Measurements from ENCODE around the gene KCNG4. TPM values are rescaled to one million over a fixed set of nuclear protein-coding genes. Genes with fewer than 3 reads are reported as not detected.

Gene KCNG4
- polyA plus RNA-seq, 1 donor from 2014 or later, result not detected

DNA sequence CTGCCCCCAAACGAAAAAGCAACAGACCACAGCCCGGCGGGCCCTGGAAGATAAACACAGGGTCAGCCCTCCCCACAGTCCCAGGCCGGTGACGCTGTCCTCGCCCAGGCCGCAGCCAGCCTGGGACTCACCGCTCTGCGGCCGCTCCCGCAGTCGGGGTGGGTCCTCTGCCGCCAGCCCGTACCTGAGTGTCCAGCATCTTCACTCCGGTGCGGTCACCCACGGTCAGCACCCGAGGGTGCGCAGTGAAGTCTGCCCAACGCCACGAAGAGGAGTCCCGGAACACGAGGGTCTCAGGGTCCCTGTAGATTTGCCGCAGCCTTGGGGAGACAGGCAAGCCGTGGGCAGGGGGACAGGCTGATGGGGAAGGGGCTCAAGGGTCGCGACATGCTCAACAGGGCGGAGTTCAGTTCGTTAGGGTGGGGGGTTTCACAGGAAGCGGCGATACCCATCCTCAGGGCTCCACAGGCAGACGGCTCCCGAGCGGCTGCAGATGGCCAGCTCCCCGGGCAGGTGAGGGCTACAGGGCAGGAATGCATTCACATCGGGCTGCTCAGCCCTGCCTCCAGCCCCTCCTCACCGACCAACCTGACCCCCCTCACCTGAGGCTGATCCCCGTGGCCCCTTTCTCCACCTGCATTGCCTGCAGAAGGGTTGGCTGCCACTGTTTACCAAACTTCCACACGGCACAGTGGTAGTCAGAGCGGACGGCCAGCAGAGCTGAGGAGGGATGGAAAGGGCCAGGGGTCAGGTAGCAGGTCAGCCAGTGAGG lies 58.5 kb downstream of the KCNG4 start:
- H3K9me3 Mint-ChIP-seq, result no peaks in the 10 kb centered on the region
- H3K4me1 Mint-ChIP-seq, result peaks cover 0 to 11% (median 9%) of the 10 kb centered on the region in 3 donors
- H3K27me3 Mint-ChIP-seq, result no peaks in the 10 kb centered on the region
- H3K4me3 Mint-ChIP-seq, result no peak overlapping the region
- no peak overlapping the region for H3K27ac Mint-ChIP-seq
- H3K36me3 Mint-ChIP-seq, result peaks cover 3% of the 10 kb centered on the region

GRCh38 chr16:84180519-84181140 lies 59.2 kb downstream of the KCNG4 start:
- H3K9me3 Mint-ChIP-seq, result no peaks in the 10 kb centered on the region
- no peak overlapping the region for H3K27ac Mint-ChIP-seq
- H3K27me3 Mint-ChIP-seq, result no peaks in the 10 kb centered on the region
- peaks cover 3% of the 10 kb centered on the region for H3K36me3 Mint-ChIP-seq
- no peak overlapping the region for H3K4me3 Mint-ChIP-seq
- peaks cover 0 to 7% (median 5%) of the 10 kb centered on the region in 3 donors for H3K4me1 Mint-ChIP-seq

DNA sequence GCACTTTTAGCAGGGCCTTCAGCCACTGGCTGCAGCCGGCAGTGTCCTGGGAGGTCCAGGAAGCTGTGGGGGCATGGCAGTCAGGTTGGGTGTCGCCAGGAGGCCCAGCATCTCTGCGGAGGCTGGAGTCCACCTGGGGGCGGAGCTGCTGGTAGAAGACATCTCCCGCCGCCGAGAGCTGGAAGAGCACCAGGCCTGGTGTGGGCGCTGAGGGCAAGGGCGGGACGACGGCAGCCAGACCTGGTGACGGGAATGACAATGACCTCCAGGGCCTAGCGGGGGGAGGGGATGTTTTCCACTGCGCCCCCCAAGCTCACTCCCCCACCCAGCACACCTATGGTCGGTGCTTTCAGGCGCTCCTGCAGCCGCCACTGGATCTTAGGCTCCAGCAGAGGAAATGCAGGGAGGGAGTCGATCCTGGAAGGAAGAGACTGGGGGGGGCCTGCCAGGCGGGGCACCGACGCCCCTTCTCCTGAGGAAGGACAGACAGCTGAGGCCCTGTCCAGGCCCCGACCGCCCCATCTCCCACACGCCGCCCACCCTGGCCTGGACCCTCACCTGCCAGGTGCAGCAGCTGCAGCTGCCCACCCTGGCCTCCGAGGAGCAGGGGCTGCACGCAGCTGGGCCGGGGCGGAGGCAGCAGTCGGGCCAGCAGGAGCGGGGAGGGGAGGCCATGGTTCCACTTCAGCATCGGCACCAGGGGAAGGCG lies 60.0 kb downstream of the KCNG4 start:
- Mint-ChIP-seq H3K4me1 (peaks cover 5 to 8% (median 6%) of the 10 kb centered on the region in 3 donors), H3K27ac (no peak overlapping the region), H3K36me3 (peaks cover 3% of the 10 kb centered on the region), H3K9me3 (no peaks in the 10 kb centered on the region), H3K4me3 (no peak overlapping the region), H3K27me3 (no peaks in the 10 kb centered on the region)

DNA sequence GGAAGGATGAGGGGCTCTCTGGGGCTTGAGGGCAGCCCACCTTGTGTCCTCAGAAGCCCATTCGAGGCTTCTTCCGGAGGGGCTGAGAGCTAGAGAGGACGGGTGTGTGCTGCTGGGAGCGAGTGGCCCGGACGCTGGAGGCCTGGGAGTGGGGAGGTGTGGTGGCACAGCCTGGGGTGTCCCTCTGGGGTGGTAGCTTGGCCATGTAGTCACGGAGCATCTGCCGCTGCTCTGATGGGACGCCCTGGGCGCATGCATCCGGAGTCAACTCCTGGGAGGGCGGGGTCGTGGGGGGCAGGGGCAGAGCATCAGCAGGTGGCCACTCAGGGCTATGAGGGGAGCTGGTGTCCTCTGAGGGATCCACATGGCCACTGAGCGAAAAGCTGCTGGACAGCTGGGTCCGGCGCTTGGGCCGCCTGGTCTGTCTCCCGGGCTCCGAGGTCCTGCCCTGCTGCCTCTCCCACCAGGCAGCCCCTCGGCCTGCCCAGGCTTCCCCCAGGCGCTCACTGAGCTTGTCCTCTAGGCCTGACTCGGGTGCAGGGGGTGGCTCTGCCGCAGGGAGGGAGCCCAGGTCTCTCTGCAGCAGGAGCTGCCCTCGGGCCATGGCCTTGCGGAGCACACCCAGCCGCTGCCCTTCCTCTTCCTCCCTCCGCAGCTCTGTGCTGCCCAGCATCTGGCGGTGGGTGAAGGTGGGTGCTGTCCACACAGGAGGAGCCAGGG lies 60.8 kb downstream of the KCNG4 start:
- H3K4me3 Mint-ChIP-seq, result no peak overlapping the region
- H3K36me3 Mint-ChIP-seq, result peaks cover 3% of the 10 kb centered on the region
- H3K27ac Mint-ChIP-seq, result no peak overlapping the region
- no peaks in the 10 kb centered on the region for H3K9me3 Mint-ChIP-seq
- H3K27me3 Mint-ChIP-seq, result no peaks in the 10 kb centered on the region
- H3K4me1 Mint-ChIP-seq, result peaks cover 3 to 5% (median 4%) of the 10 kb centered on the region in 3 donors

DNA sequence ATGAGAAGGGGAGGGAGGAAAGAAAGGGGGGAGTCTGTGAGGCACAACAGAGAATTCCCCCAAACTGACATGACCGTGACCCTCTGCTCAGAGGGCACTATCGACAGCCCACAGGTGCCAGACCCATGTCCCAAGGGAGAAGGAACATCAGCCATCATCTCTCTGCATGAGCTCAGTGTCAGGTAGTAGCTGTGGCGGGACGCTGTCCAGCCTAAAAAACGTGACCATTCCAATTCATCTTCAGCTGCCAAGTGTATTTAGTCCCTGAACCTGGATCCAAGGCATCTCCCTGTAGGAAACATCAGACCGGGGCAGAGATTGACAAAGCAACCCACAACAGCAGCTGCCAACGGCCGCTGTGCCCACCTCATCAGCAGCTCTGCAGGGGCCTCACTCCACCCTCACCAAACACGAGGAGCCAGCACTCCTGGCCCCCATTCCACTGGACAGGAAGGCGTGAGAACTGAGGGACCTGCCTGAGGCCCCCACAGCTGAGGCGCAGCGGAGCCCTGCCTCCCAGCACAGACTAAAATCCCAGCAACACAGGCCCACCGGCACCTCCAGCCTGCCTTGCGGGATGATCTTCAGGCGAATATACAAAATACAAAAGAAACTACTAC lies 61.6 kb downstream of the KCNG4 start:
- Mint-ChIP-seq H3K27me3 (no peaks in the 10 kb centered on the region), H3K4me1 (peaks cover 3 to 5% (median 4%) of the 10 kb centered on the region in 3 donors), H3K36me3 (peaks cover 3% of the 10 kb centered on the region), H3K4me3 (peak overlapping the region in 1 of 4 donors; percentile 26), H3K27ac (peak overlapping the region in 1 of 3 donors; percentile 64), H3K9me3 (no peaks in the 10 kb centered on the region)

GRCh38 chr16:84177741-84178073 lies 62.1 kb downstream of the KCNG4 start:
- H3K4me3 Mint-ChIP-seq, result peak overlapping the region in 1 of 4 donors; percentile 26
- H3K36me3 Mint-ChIP-seq, result peaks cover 1% of the 10 kb centered on the region
- H3K27me3 Mint-ChIP-seq, result no peaks in the 10 kb centered on the region
- H3K4me1 Mint-ChIP-seq, result peaks cover 3 to 5% (median 4%) of the 10 kb centered on the region in 3 donors
- H3K27ac Mint-ChIP-seq, result peak overlapping the region in 1 of 3 donors; percentile 64
- no peaks in the 10 kb centered on the region for H3K9me3 Mint-ChIP-seq

DNA sequence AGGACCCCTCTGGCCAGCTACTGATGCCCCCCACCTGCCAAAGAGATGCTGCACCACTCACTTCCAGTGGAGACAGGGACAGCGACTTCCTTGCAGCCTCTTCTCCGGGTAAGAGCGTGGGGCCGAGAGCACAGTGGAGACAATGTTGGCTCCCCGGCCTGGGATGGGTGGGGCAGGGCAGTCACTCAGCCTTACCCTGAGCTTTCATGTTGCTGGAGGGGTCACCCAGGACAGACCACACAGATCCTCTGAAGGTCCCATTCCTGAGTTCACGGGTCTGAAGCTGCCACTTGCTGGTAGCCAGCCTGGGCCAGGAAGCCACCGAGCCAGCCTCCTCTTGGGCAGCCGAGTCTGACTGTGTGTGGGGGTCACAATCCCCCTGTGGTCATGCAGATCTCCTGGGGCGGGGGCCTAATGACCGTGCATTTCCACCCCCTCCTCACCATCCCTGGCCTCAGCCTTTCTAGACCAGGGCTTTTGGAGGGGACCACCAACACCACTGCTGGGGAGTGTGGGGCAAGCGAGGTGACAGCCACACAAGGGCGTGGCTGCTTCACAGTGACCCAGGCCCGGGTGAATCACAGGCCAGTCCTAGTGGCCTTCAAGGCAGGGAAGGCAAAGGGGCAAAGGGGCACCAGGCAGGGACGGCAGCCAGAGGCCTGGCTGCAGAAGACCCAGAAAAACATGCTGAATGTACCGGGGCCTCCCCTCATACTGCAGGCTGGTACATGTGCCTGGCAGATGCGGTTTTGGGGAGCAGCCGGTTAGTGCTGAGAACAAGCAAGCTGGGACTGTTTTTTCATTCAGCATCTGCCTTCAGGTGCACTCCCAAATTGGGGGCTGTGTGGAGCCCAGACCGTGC lies 63.4 kb downstream of the KCNG4 start:
- H3K36me3 Mint-ChIP-seq, result no peaks in the 10 kb centered on the region
- peaks cover 3 to 5% (median 4%) of the 10 kb centered on the region in 3 donors for H3K4me1 Mint-ChIP-seq
- H3K27me3 Mint-ChIP-seq, result no peaks in the 10 kb centered on the region
- H3K9me3 Mint-ChIP-seq, result no peaks in the 10 kb centered on the region
- H3K4me3 Mint-ChIP-seq, result no peak overlapping the region
- no peak overlapping the region for H3K27ac Mint-ChIP-seq

DNA sequence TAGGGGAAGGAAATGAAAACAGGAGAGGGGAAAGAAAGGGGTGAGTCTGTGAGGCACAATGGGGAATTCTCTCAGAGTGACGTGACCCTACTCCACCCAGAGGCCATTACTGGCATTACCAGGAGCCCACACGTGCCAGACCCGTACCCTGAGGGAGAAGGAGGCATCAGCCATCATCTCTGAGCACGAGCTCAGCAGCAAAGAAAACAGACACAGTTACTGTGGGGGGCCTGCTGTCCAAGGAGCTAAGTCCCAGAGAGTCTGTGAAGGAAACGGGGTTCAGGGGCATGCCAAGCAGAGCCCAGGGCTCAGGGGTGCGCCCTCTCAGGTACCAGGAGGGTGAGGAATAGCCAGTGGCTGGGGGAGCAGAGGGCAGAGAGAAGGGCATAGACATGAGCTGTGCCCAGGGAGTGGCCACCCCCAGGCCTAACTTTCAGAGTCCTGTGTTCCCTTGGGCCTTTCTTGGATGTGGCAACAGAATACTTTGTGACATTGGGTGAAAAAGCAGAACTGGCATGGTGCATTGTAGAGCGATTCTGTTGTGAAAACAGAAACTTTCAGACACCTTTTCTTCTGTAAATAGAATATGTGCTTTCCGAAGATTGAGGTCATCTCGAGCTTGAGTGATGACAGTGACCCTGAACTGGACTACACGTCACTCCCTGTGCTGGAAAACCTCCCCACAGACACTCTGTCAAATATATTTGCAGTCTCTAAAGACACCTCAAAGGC lies 64.3 kb downstream of the KCNG4 start:
- Mint-ChIP-seq H3K36me3 (no peaks in the 10 kb centered on the region), H3K4me3 (peak overlapping the region in 2 of 4 donors; percentile 36 to 70), H3K27me3 (no peaks in the 10 kb centered on the region), H3K4me1 (peaks cover 3 to 5% (median 4%) of the 10 kb centered on the region in 3 donors), H3K9me3 (no peaks in the 10 kb centered on the region), H3K27ac (no peak overlapping the region)

- no peak overlapping the region for H3K4me3 Mint-ChIP-seq
- peaks cover 1% of the 10 kb centered on the region for H3K27me3 Mint-ChIP-seq
- peaks cover 3 to 5% (median 4%) of the 10 kb centered on the region in 3 donors for H3K4me1 Mint-ChIP-seq
- H3K36me3 Mint-ChIP-seq, result no peaks in the 10 kb centered on the region
- H3K27ac Mint-ChIP-seq, result no peak overlapping the region
- H3K9me3 Mint-ChIP-seq, result no peaks in the 10 kb centered on the region
These were observed 65.4 kb downstream of the KCNG4 start for GRCh38 chr16:84174396-84174795.

- H3K4me3 Mint-ChIP-seq, result no peak overlapping the region
- H3K27me3 Mint-ChIP-seq, result peaks cover 12% of the 10 kb centered on the region
- H3K27ac Mint-ChIP-seq, result no peak overlapping the region
These were observed 70.0 kb downstream of the KCNG4 start for GRCh38 chr16:84169765-84170310.

More at GRCh38 chr16:84169765-84170310, 70.0 kb downstream of the KCNG4 start:
- Mint-ChIP-seq H3K9me3 (no peaks in the 10 kb centered on the region), H3K36me3 (no peaks in the 10 kb centered on the region), H3K4me1 (no peaks in the 10 kb centered on the region)

Data from IgD-negative memory B cell (primary cell).